HUES64 (cell line): ENCODE data around the gene RNASE12.
"Not testable (repeated sequence)": the region's sequence is repeated elsewhere in the genome, so short reads cannot be mapped to it uniquely, and the experiment has no call there.

Experiments
- H3K27ac ChIP-seq: 2 replicates; pipeline ENCODE4 v1.7.0; 2013; ENCODE audit warnings: low read depth, low read length, inconsistent platforms
- H3K27me3 ChIP-seq: 2 replicates; pipeline ENCODE4 v1.6.1; 2013; ENCODE audit warnings: mild to moderate bottlenecking, low read length; ENCODE audit not compliant: insufficient read depth
- H3K36me3 ChIP-seq: 2 replicates; pipeline ENCODE4 v1.6.1; 2013; ENCODE audit warnings: mild to moderate bottlenecking, low read length; ENCODE audit not compliant: insufficient read depth
- H3K4me1 ChIP-seq: 2 replicates; pipeline ENCODE4 v1.6.1; 2013; ENCODE audit warnings: mild to moderate bottlenecking, low read length, moderate library complexity; ENCODE audit not compliant: insufficient read depth
- H3K4me3 ChIP-seq: 2 replicates; pipeline ENCODE4 v1.5.1; 2013; ENCODE audit warnings: mild to moderate bottlenecking, low read length, moderate library complexity
- H3K9ac ChIP-seq: 2 replicates; pipeline ENCODE4 v1.6.1; 2013; ENCODE audit warnings: mild to moderate bottlenecking, low read depth, low read length
- H3K9me3 ChIP-seq: 2 replicates; pipeline ENCODE4 v1.6.1; 2013; ENCODE audit warnings: low read depth, low read length; ENCODE audit not compliant: insufficient read depth
- WGBS: fragments of 150-250, 120-280 bp; methylation state at CpG from one replicate; pipeline ENCODE4 v1.1.7; 2013; ENCODE audit warnings: missing lambda C conversion rate; 5-methylcytosine and 5-hydroxymethylcytosine counted together

RNASE12 gene

DNA sequence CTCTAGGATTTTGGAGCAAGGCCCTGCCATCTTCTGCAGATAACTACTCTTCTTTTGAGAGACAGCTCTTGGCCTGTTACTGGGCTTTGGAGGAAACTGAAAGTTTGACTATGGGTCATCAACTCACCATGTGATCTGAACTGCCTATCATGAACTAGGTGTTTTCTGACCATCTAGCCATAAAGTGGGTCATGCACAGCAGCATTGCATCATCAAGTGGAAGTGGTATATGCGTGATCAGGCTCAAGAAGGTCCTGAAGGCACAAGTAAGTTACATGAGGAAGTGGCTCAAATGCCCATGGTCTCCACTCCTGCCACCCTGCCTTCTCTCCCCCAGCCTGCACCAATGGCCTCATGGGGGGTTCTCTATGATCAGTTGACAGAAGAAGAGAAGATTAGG is 20.5 kb downstream of the RNASE12 start:
- H3K4me1 ChIP-seq, H3K27ac ChIP-seq, H3K9ac ChIP-seq, H3K4me3 ChIP-seq, H3K27me3 ChIP-seq, H3K36me3 ChIP-seq: not testable (repeated sequence)
- peaks cover 18% of the 10 kb centered on the region for H3K9me3 ChIP-seq
- WGBS: 92% methylated on average over 1 of the region's 1 CpG

DNA sequence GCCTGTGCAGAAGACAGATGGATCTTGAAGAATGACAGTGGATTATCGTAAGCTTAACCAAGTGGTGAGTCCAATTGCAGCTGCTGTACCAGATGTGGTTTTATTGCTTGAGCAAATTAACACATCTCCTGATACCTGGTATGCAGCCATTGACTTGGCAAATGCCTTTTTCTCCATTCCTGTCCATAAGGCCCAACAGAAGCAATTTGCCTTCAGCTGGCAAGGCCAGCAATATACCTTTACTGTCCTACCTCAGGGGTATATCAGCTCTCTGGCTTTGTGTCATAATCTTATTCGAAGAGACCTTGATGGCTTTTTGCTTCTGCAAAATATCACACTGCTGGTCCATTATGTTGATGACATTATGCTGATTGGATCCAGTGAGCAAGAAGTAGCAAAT is 21.3 kb downstream of the RNASE12 start:
- H3K36me3 ChIP-seq, H3K27ac ChIP-seq, H3K4me1 ChIP-seq, H3K4me3 ChIP-seq, H3K27me3 ChIP-seq, H3K9ac ChIP-seq: not testable (repeated sequence)
- H3K9me3 ChIP-seq: peaks cover 18% of the 10 kb centered on the region
- 93% methylated on average over 2 of the region's 2 CpGs for WGBS

DNA sequence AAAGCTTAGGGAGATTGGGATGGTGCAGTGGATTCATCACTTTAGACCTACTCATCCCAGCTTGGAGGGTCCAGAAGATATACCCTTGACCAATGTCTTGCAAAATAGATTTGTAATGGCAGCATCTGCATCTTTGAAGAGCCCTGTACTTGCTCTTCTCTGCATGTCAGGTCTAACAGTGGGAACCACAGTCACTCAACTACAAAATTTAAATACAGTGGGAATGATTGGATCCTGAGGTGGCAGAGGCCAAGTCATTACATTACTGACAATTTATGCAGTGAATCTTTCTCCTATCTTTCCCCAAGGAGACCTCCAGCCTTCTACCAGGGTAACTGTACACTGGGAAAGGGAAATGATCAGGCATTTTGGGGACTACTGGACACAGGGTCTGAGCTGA is 22.1 kb downstream of the RNASE12 start:
- Histone ChIP-seq H3K4me3 (no peak overlapping the region), H3K36me3 (no peaks in the 10 kb centered on the region), H3K27me3 (no peaks in the 10 kb centered on the region), H3K9ac (no peak overlapping the region), H3K27ac (no peak overlapping the region), H3K9me3 (peaks cover 18% of the 10 kb centered on the region), H3K4me1 (peaks cover 16% of the 10 kb centered on the region; the same call in 1 of the 2 replicates)

DNA sequence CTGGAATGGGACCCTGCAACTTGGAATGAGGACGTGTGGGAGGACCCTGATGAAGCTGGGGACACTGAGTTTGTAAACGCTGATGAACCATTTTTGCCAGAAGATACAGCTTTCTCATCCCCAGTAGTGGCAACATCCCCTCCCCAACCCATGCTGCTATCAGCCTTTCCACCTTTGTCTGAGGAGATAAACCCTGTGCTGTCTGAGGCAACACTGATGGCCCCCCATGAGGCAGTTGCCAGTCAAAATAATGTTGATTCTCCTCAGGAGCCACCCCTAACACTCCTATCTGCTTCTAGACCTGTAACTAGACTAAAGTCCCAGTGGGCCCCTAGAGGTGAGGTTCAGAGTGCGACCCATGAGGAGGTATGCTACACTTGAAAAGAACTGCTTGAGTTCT is 22.8 kb downstream of the RNASE12 start:
- H3K9me3 ChIP-seq: peaks cover 18% of the 10 kb centered on the region
- no peak overlapping the region for H3K4me3 ChIP-seq
- peaks cover 16% of the 10 kb centered on the region; the same call in 1 of the 2 replicates for H3K4me1 ChIP-seq
- no peak overlapping the region for H3K27ac ChIP-seq
- no peaks in the 10 kb centered on the region for H3K27me3 ChIP-seq
- H3K9ac ChIP-seq: no peak overlapping the region
- WGBS: 96% methylated on average over 3 of the region's 3 CpGs
- no peaks in the 10 kb centered on the region for H3K36me3 ChIP-seq

DNA sequence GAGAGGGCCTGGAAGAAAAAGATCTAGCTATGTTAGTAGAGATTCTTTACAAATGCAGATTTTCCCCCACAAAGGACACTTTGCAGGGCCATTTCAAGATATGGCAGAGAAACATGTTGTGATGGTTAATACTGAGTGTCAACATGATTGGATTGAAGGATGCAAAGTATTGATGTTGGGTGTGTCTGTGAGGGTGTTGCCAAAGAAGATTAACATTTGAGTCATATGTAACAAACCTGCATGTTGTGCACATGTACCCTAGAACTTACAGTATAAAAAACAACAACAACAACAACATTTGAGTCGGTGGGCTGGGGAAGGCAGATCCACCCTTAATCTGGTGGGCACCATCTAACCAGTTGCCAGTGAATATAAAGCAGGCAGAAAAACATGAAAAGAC is 24.0 kb downstream of the RNASE12 start:
- not testable (repeated sequence) for H3K27me3 ChIP-seq, H3K9ac ChIP-seq, H3K27ac ChIP-seq, H3K36me3 ChIP-seq, H3K4me3 ChIP-seq
- Histone ChIP-seq H3K4me1 (peaks cover 16% of the 10 kb centered on the region; the same call in 1 of the 2 replicates), H3K9me3 (peaks cover 18% of the 10 kb centered on the region)
- 96% methylated on average over 1 of the region's 1 CpG for WGBS

DNA sequence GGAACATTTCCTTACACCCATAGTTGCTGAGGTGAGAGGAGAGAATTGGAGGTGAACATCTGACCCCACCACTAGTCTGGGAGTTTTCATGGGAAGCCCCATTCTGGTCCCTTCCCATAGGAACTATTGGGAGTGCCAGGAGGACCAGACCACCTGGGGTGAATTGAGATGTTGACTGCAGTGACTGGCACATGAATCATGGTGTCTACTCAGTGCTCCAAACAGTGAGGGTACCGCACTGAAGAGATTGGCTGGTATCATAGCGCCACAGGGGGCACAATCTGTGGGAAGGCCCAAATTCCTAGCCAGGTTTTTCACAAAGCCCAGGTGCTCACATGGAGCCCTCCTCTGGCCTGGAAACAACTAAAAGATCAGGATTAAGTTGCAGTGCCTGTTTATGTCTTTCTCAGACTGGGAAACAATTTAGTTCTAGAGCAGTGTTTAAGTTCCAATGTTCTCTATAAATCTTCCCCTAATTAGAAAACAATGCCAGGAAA is 26.6 kb downstream of the RNASE12 start:
- WGBS: 87% methylated on average over 2 of the region's 2 CpGs
- Histone ChIP-seq H3K4me3 (no peak overlapping the region), H3K9me3 (peaks cover 16% of the 10 kb centered on the region), H3K4me1 (peaks cover 31% of the 10 kb centered on the region), H3K9ac (no peak overlapping the region), H3K27ac (no peak overlapping the region), H3K27me3 (no peaks in the 10 kb centered on the region), H3K36me3 (no peaks in the 10 kb centered on the region)

DNA sequence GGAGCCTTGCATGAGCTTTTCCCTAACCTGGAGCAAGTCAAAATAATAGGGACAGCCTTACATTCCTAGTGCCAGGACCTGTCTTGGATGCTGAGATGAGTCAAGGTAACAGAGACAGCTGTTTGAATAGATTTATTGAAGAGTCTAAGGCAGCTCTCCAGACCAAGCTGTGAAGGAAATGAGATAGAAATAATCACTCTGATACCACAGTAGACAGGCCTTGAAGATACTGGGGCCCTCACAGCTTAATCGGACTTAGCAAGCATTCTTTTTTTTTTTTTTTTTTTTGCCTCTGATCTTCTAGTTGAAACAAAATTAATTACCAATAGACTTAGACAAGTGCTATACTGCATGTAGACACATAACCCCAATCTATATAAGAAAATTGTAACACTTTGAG is 27.2 kb downstream of the RNASE12 start:
- 100% methylated on average over 1 of the region's 1 CpG for WGBS

DNA sequence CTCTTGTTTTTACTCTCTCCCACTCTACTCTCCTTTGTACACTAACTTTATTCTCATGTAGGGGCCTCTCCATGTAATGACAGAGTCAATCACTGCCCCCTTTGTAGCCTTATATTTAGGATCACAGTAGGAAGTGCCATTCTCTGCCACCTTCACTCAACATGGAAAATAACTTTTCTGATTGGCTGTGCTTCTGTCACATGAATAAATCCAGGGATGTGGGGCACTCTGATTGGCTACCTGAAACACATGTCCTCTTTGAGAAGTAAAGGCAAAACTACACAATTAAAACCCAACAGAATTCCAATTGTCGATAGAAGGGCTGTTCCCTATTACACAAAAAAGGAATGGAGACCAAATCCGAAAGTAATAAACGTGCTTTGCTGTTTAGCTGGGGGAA is 30.2 kb downstream of the RNASE12 start, which contains the start of gene RNASE9:
Gene RNASE9 (minus strand): TSS at position 87 of the 400 bp plus-strand sequence.
- H3K36me3 ChIP-seq: no peaks in the 10 kb centered on the region
- H3K27me3 ChIP-seq: no peaks in the 10 kb centered on the region
- WGBS: 96% methylated on average over 3 of the region's 3 CpGs
- H3K27ac ChIP-seq: peak within 1 kb of the TSS; percentile 93
- H3K4me1 ChIP-seq: peaks cover 44% of the 10 kb centered on the region
- H3K9me3 ChIP-seq: no peaks in the 10 kb centered on the region
- H3K9ac ChIP-seq: 0 out of 2 replicates have a peak within 1 kb of the TSS, but pooled peaks have one; percentile 45
- 0 out of 2 replicates have a peak within 1 kb of the TSS, but pooled peaks have one; percentile 22 for H3K4me3 ChIP-seq

More for the DNA sequence above, 27.2 kb downstream of the RNASE12 start:
- Histone ChIP-seq H3K27ac (no peak overlapping the region), H3K9me3 (peaks cover 10% of the 10 kb centered on the region), H3K4me1 (peaks cover 36% of the 10 kb centered on the region), H3K4me3 (no peak overlapping the region), H3K36me3 (no peaks in the 10 kb centered on the region), H3K27me3 (no peaks in the 10 kb centered on the region), H3K9ac (no peak overlapping the region)

DNA sequence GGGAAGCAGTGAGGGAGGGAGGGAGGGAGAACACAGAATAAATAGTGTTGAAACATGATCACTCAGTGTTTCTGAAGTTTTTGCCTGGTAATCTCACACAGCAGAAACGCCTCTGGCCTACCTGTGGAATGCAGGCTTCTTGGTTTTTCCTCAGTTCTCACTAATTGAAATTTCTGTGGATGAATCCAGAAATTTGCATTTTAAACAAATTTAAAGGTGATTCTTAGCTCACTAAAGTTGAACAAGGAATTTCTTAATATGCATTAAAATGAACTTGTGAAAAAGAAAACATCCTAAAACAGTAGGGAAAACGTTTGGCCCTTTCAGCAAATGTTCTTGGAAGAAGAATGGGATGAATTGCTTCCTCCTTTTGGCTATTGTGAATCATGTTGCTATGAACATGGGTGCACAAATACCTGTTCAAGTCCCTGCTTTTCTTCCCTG is 31.7 kb downstream of the RNASE12 start:
- 2% methylated on average over 2 of the region's 2 CpGs for WGBS
- Histone ChIP-seq H3K9ac (0 out of 2 replicates have a peak overlapping the region, but pooled peaks have one; percentile 45), H3K27me3 (no peaks in the 10 kb centered on the region), H3K4me1 (peaks cover 38% of the 10 kb centered on the region), H3K36me3 (no peaks in the 10 kb centered on the region), H3K9me3 (no peaks in the 10 kb centered on the region), H3K4me3 (peak overlapping the region; percentile 22; the same call in 1 of the 2 replicates), H3K27ac (peak overlapping the region; percentile 93)

DNA sequence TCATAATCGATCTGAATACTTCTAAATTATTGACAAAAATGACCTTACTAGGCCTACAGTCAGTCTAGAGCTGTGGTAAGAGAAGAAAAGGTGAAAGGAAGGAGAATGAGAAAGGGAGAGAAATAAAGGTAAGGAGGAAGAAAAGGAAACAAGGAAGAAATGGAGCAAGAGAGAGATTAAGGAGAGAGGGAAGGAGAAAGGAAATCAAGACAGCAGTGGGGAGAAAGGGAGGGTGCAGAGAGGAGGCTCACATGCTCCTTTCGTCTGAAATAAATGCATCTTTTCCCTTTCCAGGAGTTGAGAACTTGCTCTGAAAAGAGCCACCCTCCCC is 34.0 kb downstream of the RNASE12 start:
- H3K4me3 ChIP-seq: no peak overlapping the region
- H3K9me3 ChIP-seq: no peaks in the 10 kb centered on the region
- no peak overlapping the region for H3K9ac ChIP-seq
- H3K27me3 ChIP-seq: no peaks in the 10 kb centered on the region
- peaks cover 37% of the 10 kb centered on the region for H3K4me1 ChIP-seq
- H3K27ac ChIP-seq: no peak overlapping the region
- WGBS: 76% methylated on average over 2 of the region's 2 CpGs
- H3K36me3 ChIP-seq: no peaks in the 10 kb centered on the region

DNA sequence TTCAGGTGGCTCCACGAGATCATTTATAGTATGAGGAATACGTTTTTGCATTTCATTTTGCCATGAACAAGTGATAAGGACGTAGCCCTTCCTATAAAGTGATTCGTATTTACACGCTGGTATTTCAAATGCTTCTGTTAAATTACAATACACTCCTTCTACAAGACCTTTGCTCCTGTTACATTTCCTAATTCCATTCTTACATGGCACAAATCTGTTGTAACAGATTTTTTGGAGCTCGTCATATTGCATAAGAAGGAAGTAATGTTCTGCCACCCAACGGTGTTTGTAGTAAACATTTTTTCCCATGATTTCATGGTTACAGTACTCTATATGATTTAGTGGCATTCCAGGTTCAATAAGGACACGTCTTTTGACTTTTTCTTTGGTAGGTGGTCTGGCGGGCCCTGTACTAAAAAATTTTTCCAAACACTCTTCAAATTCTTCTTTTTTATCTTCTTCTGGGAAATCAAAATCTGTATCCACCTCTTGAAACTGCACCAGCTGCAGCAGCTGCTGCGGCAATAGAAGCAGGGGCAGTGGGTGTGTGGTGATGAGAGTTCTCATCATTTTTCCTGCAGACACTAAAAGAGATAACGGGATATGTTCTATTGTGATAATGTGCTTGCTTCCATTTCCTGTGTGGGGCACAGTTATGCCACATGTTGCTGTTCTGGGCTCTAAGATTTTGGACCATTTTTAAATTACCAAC is 34.5 kb downstream of the RNASE12 start:
- WGBS: 92% methylated on average over 11 of the region's 11 CpGs
- Histone ChIP-seq H3K27ac (no peak overlapping the region), H3K9ac (no peak overlapping the region), H3K4me3 (no peak overlapping the region), H3K9me3 (no peaks in the 10 kb centered on the region), H3K4me1 (peaks cover 37% of the 10 kb centered on the region), H3K27me3 (no peaks in the 10 kb centered on the region), H3K36me3 (no peaks in the 10 kb centered on the region)
